ENCODE data around the gene SCUBE1. TPM values are rescaled to one million over a fixed set of nuclear protein-coding genes. Genes with fewer than 3 reads are reported as not detected.
A peak's percentile ranks its signal among the peaks of the same experiment; 100 is the strongest.

SCUBE1 gene
- total RNA-seq, 4 donors from 2014 or later: 81.3 to 214 (median 141) TPM

- Histone ChIP-seq H3K9me3 (no peaks in the 10 kb centered on the region), H3K4me3 (peak overlapping the region in 1 of 4 donors; percentile 25), H3K27me3 (no peaks in the 10 kb centered on the region), H3K27ac (peak overlapping the region; percentile 49 to 89 (median 64)), H3K4me1 (peaks cover 0 to 88% (median 24%) of the 10 kb centered on the region in 4 donors), H3K36me3 (no peaks in the 10 kb centered on the region)
- TF ChIP-seq CTCF (IDR thresholded peaks at IDR 0.05) (no peak), POLR2A (IDR thresholded peaks at IDR 0.05) (no peak), EP300 (IDR thresholded peaks at IDR 0.05) (peak in 1 of 2 donors; percentile 75)
- peak in 1 of 2 donors; percentile 49 for DNase-seq (ENCODE audit: low spot score in 2 of 2)
- WGBS, 2 donors: 66 to 70% methylated on average over 14 to 15 of the region's 18 CpGs
These were observed 44.9 kb downstream of the SCUBE1 start for GRCh38 chr22:43298062-43298801.

GRCh38 chr22:43297270-43298061 is 45.7 kb downstream of the SCUBE1 start:
- no peak overlapping the region for H3K4me3 ChIP-seq
- no peaks in the 10 kb centered on the region for H3K27me3 ChIP-seq
- peaks cover 0 to 88% (median 28%) of the 10 kb centered on the region in 4 donors for H3K4me1 ChIP-seq
- no peaks in the 10 kb centered on the region for H3K36me3 ChIP-seq
- H3K9me3 ChIP-seq: no peaks in the 10 kb centered on the region
- DNase-seq (ENCODE audit: low spot score in 2 of 2): peak; percentile 54 to 63
- peak overlapping the region; percentile 65 to 89 (median 75) for H3K27ac ChIP-seq
- peak in 1 of 2 donors; percentile 14 for TF ChIP-seq POLR2A (IDR thresholded peaks at IDR 0.05)
- peak; percentile 57 to 83 for TF ChIP-seq EP300 (IDR thresholded peaks at IDR 0.05)
- TF ChIP-seq CTCF (IDR thresholded peaks at IDR 0.05): peak in 2 of 5 experiments; percentile 32 to 51
- WGBS, 2 donors: 64 to 69% methylated on average over 14 to 17 of the region's 18 CpGs

GRCh38 chr22:43296276-43296902 is 46.8 kb downstream of the SCUBE1 start:
- Histone ChIP-seq H3K4me3 (no peak overlapping the region), H3K9me3 (no peaks in the 10 kb centered on the region), H3K4me1 (peaks cover 0 to 88% (median 27%) of the 10 kb centered on the region in 4 donors), H3K27ac (peak overlapping the region; percentile 65 to 89 (median 75)), H3K36me3 (no peaks in the 10 kb centered on the region), H3K27me3 (no peaks in the 10 kb centered on the region)
- WGBS, 2 donors: 71 to 74% methylated on average over 15 to 16 of the region's 16 CpGs
- no peak for TF ChIP-seq CTCF (IDR thresholded peaks at IDR 0.05)
- no peak for TF ChIP-seq EP300 (IDR thresholded peaks at IDR 0.05)
- TF ChIP-seq POLR2A (IDR thresholded peaks at IDR 0.05): no peak
- DNase-seq (ENCODE audit: low spot score in 2 of 2): no peak

- WGBS, 2 donors: 86 to 95% methylated on average over 6 of the region's 6 CpGs
- TF ChIP-seq CTCF (IDR thresholded peaks at IDR 0.05) (no peak), POLR2A (IDR thresholded peaks at IDR 0.05) (no peak), EP300 (IDR thresholded peaks at IDR 0.05) (no peak)
- Histone ChIP-seq H3K4me1 (peaks cover 0 to 88% (median 30%) of the 10 kb centered on the region in 4 donors), H3K36me3 (no peaks in the 10 kb centered on the region), H3K27me3 (no peaks in the 10 kb centered on the region), H3K9me3 (no peaks in the 10 kb centered on the region), H3K27ac (peak overlapping the region; percentile 65 to 89 (median 75)), H3K4me3 (no peak overlapping the region)
- no peak for DNase-seq (ENCODE audit: low spot score in 2 of 2)
These were observed 47.5 kb downstream of the SCUBE1 start for GRCh38 chr22:43295660-43296059.
